OCI-M2 (cell line): ENCODE results near the gene ANGEL1.

Experiments
- DNase-seq: peaks from one replicate; lab custom pipeline; 2025; ENCODE audit not compliant: unreplicated experiment; lab: John Stamatoyannopoulos, UW

ANGEL1 gene

GRCh38 chr14:76820700-76821099, 8.0 kb upstream of the ANGEL1 start:
- no peak for DNase-seq

- DNase-seq: no peak
These were observed 2.3 kb upstream of the ANGEL1 start for GRCh38 chr14:76814726-76815645.

- DNase-seq: no peak
These were observed 625 bp downstream of the ANGEL1 start for GRCh38 chr14:76812093-76812421.

DNA sequence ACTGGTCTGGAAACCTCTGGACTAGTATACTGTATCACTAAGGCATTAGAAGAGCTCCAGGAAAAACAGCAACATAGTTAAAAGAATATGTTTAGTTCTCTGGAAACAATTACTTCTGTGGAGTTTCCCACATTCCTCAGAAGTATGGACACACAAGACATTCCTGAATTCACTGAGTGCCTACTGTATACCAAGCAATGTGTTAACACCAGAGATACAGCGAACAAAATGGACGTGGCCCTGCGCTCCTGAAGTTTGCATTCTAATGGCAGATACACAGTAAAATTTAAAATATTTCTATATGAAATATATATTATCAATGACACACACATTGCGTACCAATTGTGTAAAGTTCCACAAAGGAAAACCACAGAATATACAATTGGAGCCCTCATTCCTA, 1.1 kb downstream of the ANGEL1 start:
- no peak for DNase-seq

- DNase-seq: peak; percentile 27
These were observed 1.7 kb downstream of the ANGEL1 start for GRCh38 chr14:76810953-76811400.

GRCh38 chr14:76810525-76810924, 2.2 kb downstream of the ANGEL1 start:
- no peak for DNase-seq

DNA sequence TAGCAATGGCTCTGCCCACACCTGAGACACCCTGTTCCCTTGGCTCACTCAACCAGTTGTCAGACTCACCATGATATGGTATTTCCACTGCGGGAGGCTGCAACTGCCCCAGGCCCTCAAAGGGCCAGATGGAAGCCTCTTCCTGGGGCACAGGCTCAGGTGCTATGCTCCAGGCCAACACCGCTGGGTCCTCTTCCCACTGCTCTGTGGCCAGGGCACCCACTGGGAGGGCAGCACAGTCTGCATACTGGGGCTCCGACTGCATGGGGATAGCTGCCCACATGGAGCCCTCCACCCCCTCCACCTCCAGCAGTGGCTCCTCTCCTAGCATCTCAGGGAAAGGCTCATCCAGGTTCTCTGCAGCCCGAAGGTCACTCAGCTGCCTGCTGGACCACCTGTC, 3.7 kb downstream of the ANGEL1 start:
- DNase-seq: no peak

GRCh38 chr14:76808011-76808410, 4.7 kb downstream of the ANGEL1 start:
- DNase-seq: no peak

GRCh38 chr14:76806446-76806845, 6.2 kb downstream of the ANGEL1 start:
- no peak for DNase-seq

GRCh38 chr14:76793956-76794355, 18.7 kb downstream of the ANGEL1 start:
- DNase-seq: no peak

- DNase-seq: no peak
These were observed 19.4 kb downstream of the ANGEL1 start for GRCh38 chr14:76793324-76793723.

- no peak for DNase-seq
These were observed 20.3 kb downstream of the ANGEL1 start for GRCh38 chr14:76792422-76792821.

DNA sequence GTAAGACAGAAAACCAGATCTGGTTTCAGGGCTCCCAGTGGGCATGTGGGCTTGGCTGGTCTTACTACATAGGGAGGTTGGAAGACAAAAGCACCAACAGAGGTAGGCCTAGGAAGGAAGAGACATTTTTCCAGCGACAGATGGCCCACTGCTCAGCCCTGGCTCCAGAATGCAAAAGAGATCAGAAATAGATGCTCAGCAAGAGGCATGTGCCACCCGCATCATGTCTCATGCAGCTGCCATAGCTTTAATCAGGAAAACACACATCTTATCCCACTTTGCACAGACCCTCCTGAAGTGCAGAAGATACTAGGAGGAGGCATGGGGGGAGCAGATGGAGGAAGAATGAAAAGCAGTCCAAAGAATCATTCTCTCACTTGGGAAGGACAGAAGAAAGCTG, 26.1 kb downstream of the ANGEL1 start:
- no peak for DNase-seq

DNA sequence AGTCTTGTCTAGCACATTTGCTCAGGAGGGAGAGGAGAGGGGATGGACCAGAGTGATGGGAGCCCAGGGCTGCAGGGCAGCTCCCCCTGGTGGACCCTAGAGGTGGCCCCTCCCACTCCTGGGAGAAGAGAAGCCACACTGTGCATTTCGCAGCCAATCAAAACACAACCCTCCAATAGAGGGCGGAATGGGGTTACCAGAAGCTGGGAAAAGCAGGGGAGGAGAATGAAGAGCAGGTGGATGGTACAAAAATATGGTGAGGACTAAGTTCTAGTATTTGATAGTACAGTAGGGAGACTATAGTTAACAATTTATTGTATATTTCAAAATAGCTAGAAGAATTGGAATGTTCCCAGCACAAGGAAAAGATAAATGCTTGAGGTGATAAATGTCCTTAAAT, 27.8 kb downstream of the ANGEL1 start:
- DNase-seq: peak; percentile 59

DNA sequence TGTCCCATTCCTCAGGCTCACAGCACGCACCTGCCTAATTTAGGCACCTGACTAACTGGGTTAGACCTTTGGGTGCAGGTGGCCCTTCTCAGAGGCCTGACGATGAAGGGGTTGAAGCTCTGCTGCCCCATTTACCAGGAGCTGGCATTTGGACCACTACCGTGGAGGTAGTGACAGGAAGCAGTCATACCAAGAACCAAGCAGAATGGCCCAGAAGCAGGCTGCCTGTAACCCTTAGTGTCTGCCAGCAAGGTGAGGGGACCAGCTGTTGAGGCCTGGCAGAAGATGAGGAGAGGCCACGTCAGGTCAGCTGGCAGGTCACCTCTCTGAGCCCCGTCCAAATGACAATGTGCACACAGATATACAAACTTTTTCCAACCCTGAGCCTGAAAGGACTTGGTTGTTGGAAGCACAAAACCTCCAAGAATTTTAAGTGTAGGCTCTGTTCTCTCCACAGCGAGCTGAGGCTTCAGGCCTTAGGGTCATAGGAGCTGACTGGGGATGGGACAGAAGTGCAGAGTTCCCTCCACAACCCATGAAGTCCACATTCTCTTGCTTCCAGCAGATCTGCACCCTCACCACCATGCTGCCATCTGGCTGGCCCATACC, 28.3 kb downstream of the ANGEL1 start:
- DNase-seq: no peak

DNA sequence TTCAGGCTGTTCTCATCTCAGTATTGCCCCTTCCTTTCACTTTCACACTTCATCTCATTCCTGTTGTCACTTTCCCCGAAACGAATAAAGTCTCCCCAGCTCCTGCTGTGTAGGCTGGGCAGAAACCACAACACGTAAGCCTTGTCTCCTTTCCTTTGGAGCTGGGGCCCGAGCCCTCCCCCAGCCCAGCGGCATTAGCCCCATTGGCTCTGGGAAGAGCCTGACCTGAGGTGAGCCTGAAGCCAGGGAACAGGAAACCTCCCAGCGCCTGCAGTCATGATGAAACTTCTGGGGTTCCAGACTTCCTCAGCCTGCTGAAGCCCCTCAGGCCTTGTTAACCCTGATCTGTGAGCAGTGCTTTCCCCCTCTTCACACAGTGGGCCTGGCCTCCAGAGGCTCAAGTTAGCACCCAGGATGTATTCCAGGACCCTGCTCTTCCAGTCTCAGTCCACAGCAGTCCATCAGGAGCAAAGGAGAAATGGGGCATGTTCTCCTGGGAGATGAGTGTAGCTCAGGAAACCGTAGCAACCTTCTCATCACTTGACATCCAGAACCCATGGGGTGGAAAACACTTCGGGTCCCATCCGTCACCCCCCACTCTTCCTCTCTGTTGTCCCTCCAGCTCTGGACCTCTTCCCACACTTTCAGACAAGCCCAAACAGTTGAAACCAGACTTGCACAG, 29.7 kb downstream of the ANGEL1 start:
- DNase-seq: no peak

DNA sequence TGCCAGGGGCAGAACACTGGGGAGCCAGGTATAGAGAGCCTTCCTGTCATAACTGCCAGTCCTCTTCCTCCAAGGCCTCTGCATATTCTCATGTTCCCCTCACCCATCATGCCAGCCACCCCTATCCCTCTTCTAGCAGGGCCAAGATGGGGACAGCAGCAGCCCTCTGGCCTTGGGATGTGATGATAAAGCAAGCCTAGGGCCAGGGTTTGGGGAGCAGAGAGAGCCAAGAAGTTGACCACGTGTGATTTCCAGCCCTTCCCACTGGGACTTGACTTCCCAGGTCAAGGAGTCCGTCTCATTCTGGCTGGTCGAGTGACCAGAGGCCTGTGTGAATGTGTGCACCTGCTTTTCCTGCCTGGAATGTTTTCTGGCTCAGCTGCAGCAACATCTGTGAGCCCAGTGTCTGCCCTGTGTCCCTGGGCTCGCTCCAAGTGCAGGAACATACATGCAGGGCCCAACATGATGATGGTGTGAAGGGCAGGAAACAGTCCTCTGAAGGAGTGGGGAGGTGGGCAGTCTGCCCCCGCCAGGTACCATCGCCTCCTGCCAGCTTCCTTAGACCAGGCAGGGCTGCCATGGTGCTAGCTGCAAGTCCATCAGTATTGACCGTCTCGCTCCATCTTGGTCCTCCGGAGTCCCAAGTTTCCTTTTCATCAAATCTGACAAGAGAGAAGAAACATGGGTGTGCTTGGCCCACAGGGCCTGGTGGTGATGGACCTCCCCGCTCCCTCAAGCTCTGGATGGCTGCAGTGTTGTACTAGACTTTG, 30.4 kb downstream of the ANGEL1 start:
- DNase-seq: no peak

- no peak for DNase-seq
These were observed 31.0 kb downstream of the ANGEL1 start for GRCh38 chr14:76781648-76782051.

DNA sequence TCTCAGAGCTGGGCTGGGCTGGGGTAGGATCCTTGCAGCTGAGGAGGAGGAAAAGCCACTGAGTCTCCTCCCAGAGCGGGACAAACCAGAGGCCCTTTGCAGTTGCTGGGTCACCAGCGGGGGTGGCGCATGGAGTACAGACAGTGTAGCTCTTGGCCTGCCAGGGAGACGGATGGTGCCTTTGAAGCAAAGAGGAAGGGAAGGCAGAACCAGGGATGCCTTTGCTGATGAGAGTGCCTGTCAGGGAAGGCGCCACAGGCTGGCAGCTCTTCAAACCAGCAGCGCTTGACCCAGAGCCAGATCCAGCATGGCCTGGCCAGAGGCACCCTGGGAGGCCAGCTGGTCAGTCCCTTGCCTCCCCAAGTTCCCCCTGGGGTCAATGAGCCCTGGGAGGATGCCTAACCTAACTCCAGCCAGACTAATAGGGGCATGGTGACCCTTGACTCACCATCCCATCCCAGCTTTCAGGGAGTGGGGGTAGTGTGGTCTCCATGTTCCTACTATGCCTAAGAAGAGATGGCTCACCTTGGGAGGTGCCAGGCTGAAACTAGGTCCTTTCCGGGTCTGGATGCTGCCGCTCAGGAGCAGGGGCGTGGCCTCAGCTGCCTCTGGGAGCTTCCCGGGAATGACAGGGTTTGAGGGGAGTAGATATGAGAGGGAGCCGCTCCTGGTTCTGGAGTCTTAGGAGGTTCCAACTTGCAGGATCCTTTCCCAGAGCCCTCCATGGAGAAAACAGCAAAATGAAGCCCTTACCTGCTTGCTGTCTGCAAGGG, 31.6 kb downstream of the ANGEL1 start:
- DNase-seq: no peak

- DNase-seq: no peak
These were observed 32.3 kb downstream of the ANGEL1 start for GRCh38 chr14:76780360-76780759.

- DNase-seq: no peak
These were observed 32.7 kb downstream of the ANGEL1 start for GRCh38 chr14:76780058-76780345.
